Activated CD8-positive, alpha-beta T cell treated with anti-CD3 and anti-CD28 coated beads for 36 hours (primary cell): ENCODE measurements around the gene ADAMTSL4. TPM values are rescaled to one million over a fixed set of nuclear protein-coding genes. Genes with fewer than 3 reads are reported as not detected.

Source experiments
- ATAC-seq: fragments of 200-7000 bp; cut with Tn5 transposase; one replicate; pipeline ENCODE4 v1.10.0; 2021; ENCODE audit warnings: mild to moderate bottlenecking, moderate library complexity
- CTCF ChIA-PET: fragments of 350-600 bp; sonication (Branson Sonifier 250); formaldehyde crosslinking; loops from one replicate; lab custom pipeline; 2021; ENCODE audit warnings: antibody characterized with exemption; lab: Charles Lee
- POLR2A ChIA-PET: fragments of 350-600 bp; sonication (Branson Sonifier 250); formaldehyde crosslinking; loops from one replicate; lab custom pipeline; 2021; ENCODE audit warnings: antibody characterized with exemption; lab: Charles Lee
- DNase-seq: peaks from one replicate; pipeline ENCODE4 v3.0.0-alpha.2; 2020
- H3K27ac Mint-ChIP-seq: one replicate; pipeline ENCODE4 v1.8.0; 2021; ENCODE audit warnings: mild to moderate bottlenecking, mixed read lengths
- H3K27me3 Mint-ChIP-seq: one replicate; pipeline ENCODE4 v1.8.0; 2021; ENCODE audit warnings: mixed read lengths
- H3K36me3 Mint-ChIP-seq: one replicate; pipeline ENCODE4 v1.8.0; 2021; ENCODE audit warnings: low read depth, mixed read lengths
- H3K4me1 Mint-ChIP-seq: one replicate; pipeline ENCODE4 v1.8.0; 2021; ENCODE audit warnings: low read depth, mixed read lengths
- H3K4me3 Mint-ChIP-seq: one replicate; pipeline ENCODE4 v1.8.0; 2021; ENCODE audit warnings: mild to moderate bottlenecking, moderate library complexity, mixed read lengths
- H3K9me3 Mint-ChIP-seq: one replicate; pipeline ENCODE4 v1.8.0; 2021; ENCODE audit warnings: mixed read lengths
- CTCF ChIP-seq: fragments of 200-600 bp; IDR thresholded peaks from one replicate; pipeline ENCODE4 v1.8.0; 2022; ENCODE audit warnings: antibody characterized with exemption, mild to moderate bottlenecking
- intact Hi-C: fragments of 100-400 bp; cut with micrococcal nuclease; formaldehyde crosslinking; loops from one replicate; pipeline ENCODE4 v1.10.0; 2022
- total RNA-seq, 2 experiments: library from RNA; stranded (reverse); gene quantifications; one replicate each; pipeline ENCODE4 v1.2.3, GENCODE V29; 2021

ADAMTSL4 gene
- total RNA-seq, 2 experiments from 2014 or later = 0.11 to 0.20 TPM

- intact Hi-C loops = loop anchor here (10.0 kb wide), 1 partner anchor 47 kb away; no protein-coding TSS in a partner anchor
- CTCF ChIA-PET = interaction anchor here (1.0 kb wide), 1 partner anchor 82 kb away, joined by 3 read pairs; no protein-coding TSS in a partner anchor
- H3K4me3 Mint-ChIP-seq = no peak overlapping the region
- H3K4me1 Mint-ChIP-seq = peaks cover 12% of the 10 kb centered on the region
- no peak for TF ChIP-seq CTCF
- H3K27me3 Mint-ChIP-seq = no peaks in the 10 kb centered on the region
- DNase-seq (no peak), ATAC-seq (no peak)
- H3K9me3 Mint-ChIP-seq = no peaks in the 10 kb centered on the region
- H3K27ac Mint-ChIP-seq = no peak overlapping the region
- peaks cover 9% of the 10 kb centered on the region for H3K36me3 Mint-ChIP-seq
- POLR2A ChIA-PET = interaction anchor here (0.9 kb wide), 1 partner anchor 14 kb away, joined by 3 read pairs; no protein-coding TSS in a partner anchor
These were observed 37.7 kb upstream of the ADAMTSL4 start for GRCh38 chr1:150511551-150511950.

- ATAC-seq = no peak
- no peak overlapping the region for H3K4me3 Mint-ChIP-seq
- DNase-seq = no peak
- no peak for TF ChIP-seq CTCF
- peaks cover 15% of the 10 kb centered on the region for H3K4me1 Mint-ChIP-seq
- no peaks in the 10 kb centered on the region for H3K27me3 Mint-ChIP-seq
- ChIA-PET POLR2A (interaction anchor here (0.9 kb wide), 1 partner anchor 14 kb away, joined by 3 read pairs; no protein-coding TSS in a partner anchor), CTCF (interaction anchor here (1.0 to 5.5 kb wide), 2 partner anchors 20 to 83 kb away, joined by 3 to 30 read pairs; no protein-coding TSS in a partner anchor)
- intact Hi-C loops = loop anchor here (10.0 kb wide), 1 partner anchor 47 kb away; no protein-coding TSS in a partner anchor
- no peak overlapping the region for H3K27ac Mint-ChIP-seq
- peaks cover 4% of the 10 kb centered on the region for H3K36me3 Mint-ChIP-seq
- no peaks in the 10 kb centered on the region for H3K9me3 Mint-ChIP-seq
These were observed 37.1 kb upstream of the ADAMTSL4 start for GRCh38 chr1:150511985-150512660.

- intact Hi-C loops = loop anchor here (10.0 kb wide), 1 partner anchor 48 kb away; no protein-coding TSS in a partner anchor
- Mint-ChIP-seq H3K27me3 (no peaks in the 10 kb centered on the region), H3K4me3 (no peak overlapping the region), H3K27ac (no peak overlapping the region), H3K36me3 (peaks cover under 1% of the 10 kb centered on the region), H3K4me1 (peaks cover 12% of the 10 kb centered on the region), H3K9me3 (no peaks in the 10 kb centered on the region)
- CTCF ChIA-PET = interaction anchor here (0.6 to 5.5 kb wide), 2 partner anchors 20 to 405 kb away, joined by 3 to 30 read pairs; no protein-coding TSS in a partner anchor
- DNase-seq = no peak
- POLR2A ChIA-PET = interaction anchor here (1.0 kb wide), 1 partner anchor 25 kb away, joined by 4 read pairs; no protein-coding TSS in a partner anchor
- TF ChIP-seq CTCF = no peak
- no peak for ATAC-seq
These were observed 36.4 kb upstream of the ADAMTSL4 start for GRCh38 chr1:150512846-150513245.

- Mint-ChIP-seq H3K9me3 (no peaks in the 10 kb centered on the region), H3K4me3 (no peak overlapping the region), H3K27me3 (no peaks in the 10 kb centered on the region), H3K36me3 (no peaks in the 10 kb centered on the region), H3K4me1 (peaks cover 12% of the 10 kb centered on the region), H3K27ac (no peak overlapping the region)
- no peak for TF ChIP-seq CTCF
- no peak for DNase-seq
- no peak for ATAC-seq
- intact Hi-C loops = loop anchor here (10.0 kb wide), 1 partner anchor 49 kb away; no protein-coding TSS in a partner anchor
- POLR2A ChIA-PET = interaction anchor here (1.0 to 1.4 kb wide), 3 partner anchors 10 to 26 kb away, joined by 3 to 4 read pairs (median 3); no protein-coding TSS in a partner anchor
- CTCF ChIA-PET = interaction anchor here (0.6 to 5.5 kb wide), 2 partner anchors 19 to 405 kb away, joined by 3 to 30 read pairs; no protein-coding TSS in a partner anchor
These were observed 35.8 kb upstream of the ADAMTSL4 start for GRCh38 chr1:150513351-150513791.
